H9 (cell line): ENCODE data around the gene KCNS3. TPM values are rescaled to one million over a fixed set of nuclear protein-coding genes. Genes with fewer than 3 reads are reported as not detected.

Experiments used
- DNase-seq: peaks from one replicate; pipeline ENCODE4 v3.0.0-alpha.2; 2017
- H2AFZ ChIP-seq: one replicate; pipeline ENCODE4 v1.6.1; 2013; ENCODE audit warnings: mild to moderate bottlenecking, low read length, control low read depth, moderate library complexity
- H2AK5ac ChIP-seq: 2 replicates; pipeline ENCODE4 v1.6.1; 2013; ENCODE audit warnings: low read length, control low read depth, mixed read lengths; ENCODE audit not compliant: insufficient read length
- H2BK120ac ChIP-seq: one replicate; pipeline ENCODE4 v1.6.1; 2013; ENCODE audit warnings: low read depth, mild to moderate bottlenecking, low read length, control low read depth, inconsistent platforms; ENCODE audit not compliant: poor library complexity, severe bottlenecking
- H2BK12ac ChIP-seq: 2 replicates; pipeline ENCODE4 v1.6.1; 2013; ENCODE audit warnings: low read length, control low read depth, mixed read lengths, low read depth; ENCODE audit not compliant: insufficient read length
- H2BK15ac ChIP-seq: 2 replicates; pipeline ENCODE4 v1.6.1; 2013; ENCODE audit warnings: low read depth, low read length, control low read depth
- H2BK20ac ChIP-seq: one replicate; pipeline ENCODE4 v1.6.1; 2013; ENCODE audit warnings: low read depth, mild to moderate bottlenecking, low read length, control low read depth, inconsistent platforms; ENCODE audit not compliant: poor library complexity, severe bottlenecking
- H2BK5ac ChIP-seq: 2 replicates; pipeline ENCODE4 v1.6.1; 2013; ENCODE audit warnings: low read length, control low read depth, mixed read lengths; ENCODE audit not compliant: insufficient read length
- H3K14ac ChIP-seq: 2 replicates; pipeline ENCODE4 v1.6.1; 2013; ENCODE audit warnings: low read length, control low read depth; ENCODE audit not compliant: insufficient read depth
- H3K18ac ChIP-seq: 2 replicates; pipeline ENCODE4 v1.6.1; 2013; ENCODE audit warnings: low read depth, mild to moderate bottlenecking, mixed read lengths, low read length, control low read depth; ENCODE audit not compliant: insufficient read length
- H3K23ac ChIP-seq: 2 replicates; pipeline ENCODE4 v1.6.1; 2013; ENCODE audit warnings: low read length, control low read depth, mixed read lengths, low read depth; ENCODE audit not compliant: insufficient read length
- H3K23me2 ChIP-seq: 2 replicates; pipeline ENCODE4 v1.6.1; 2013; ENCODE audit warnings: low read depth, mild to moderate bottlenecking, mixed read lengths, low read length, control low read depth; ENCODE audit not compliant: insufficient read length, poor library complexity, severe bottlenecking
- H3K27ac ChIP-seq: 2 replicates; pipeline ENCODE4 v1.5.1; 2013; ENCODE audit warnings: low read length, control low read depth, mixed read lengths, low read depth; ENCODE audit not compliant: insufficient read length
- H3K27me3 ChIP-seq: 2 replicates; pipeline ENCODE4 v1.6.1; 2013; ENCODE audit warnings: low read length, control low read depth, inconsistent platforms; ENCODE audit not compliant: insufficient read depth
- H3K4ac ChIP-seq: 2 replicates; pipeline ENCODE4 v1.6.1; 2013; ENCODE audit warnings: low read depth, mild to moderate bottlenecking, control low read depth, inconsistent platforms, low read length, moderate library complexity
- H3K4me1 ChIP-seq: 2 replicates; pipeline ENCODE4 v1.6.1; 2013; ENCODE audit warnings: low read length, control low read depth, inconsistent platforms; ENCODE audit not compliant: insufficient read depth
- H3K4me2 ChIP-seq: 2 replicates; pipeline ENCODE4 v1.6.1; 2013; ENCODE audit warnings: low read length, control low read depth, mixed read lengths; ENCODE audit not compliant: insufficient read length, insufficient read depth
- H3K56ac ChIP-seq: 2 replicates; pipeline ENCODE4 v1.6.1; 2013; ENCODE audit warnings: low read depth, mild to moderate bottlenecking, mixed read lengths, low read length, control low read depth; ENCODE audit not compliant: insufficient read length
- H3K79me1 ChIP-seq: 2 replicates; pipeline ENCODE4 v1.6.1; 2013; ENCODE audit warnings: low read depth, mild to moderate bottlenecking, moderate library complexity, low read length, control low read depth, inconsistent platforms; ENCODE audit not compliant: insufficient read depth, poor library complexity, severe bottlenecking
- H3K79me2 ChIP-seq: 2 replicates; pipeline ENCODE4 v1.6.1; 2013; ENCODE audit warnings: low read length, control low read depth, inconsistent platforms; ENCODE audit not compliant: insufficient read depth
- H3K9ac ChIP-seq: 2 replicates; pipeline ENCODE4 v1.6.1; 2013; ENCODE audit warnings: low read length, control low read depth, mixed read lengths; ENCODE audit not compliant: insufficient read length; ENCODE audit errors: extremely low read depth
- H3K9me3 ChIP-seq: one replicate; pipeline ENCODE4 v1.6.1; 2013; ENCODE audit warnings: low read depth, low read length, inconsistent platforms; ENCODE audit not compliant: control insufficient read depth
- H3T11ph ChIP-seq: one replicate; pipeline ENCODE4 v1.6.1; 2013; ENCODE audit warnings: mild to moderate bottlenecking, low read length, control low read depth, inconsistent platforms
- H4K20me1 ChIP-seq: one replicate; pipeline ENCODE4 v1.6.1; 2013; ENCODE audit not compliant: control insufficient read depth, insufficient read length, insufficient read depth
- H4K5ac ChIP-seq: 2 replicates; pipeline ENCODE4 v1.6.1; 2013; ENCODE audit warnings: low read depth, mild to moderate bottlenecking, mixed read lengths, low read length, control low read depth; ENCODE audit not compliant: insufficient read length
- H4K8ac ChIP-seq: replicated peaks from 2 replicates; pipeline ENCODE4 v1.6.1; 2013; ENCODE audit warnings: low read length, control low read depth, mixed read lengths, low read depth; ENCODE audit not compliant: insufficient read length
- H4K91ac ChIP-seq: 2 replicates; pipeline ENCODE4 v1.6.1; 2013; ENCODE audit warnings: low read depth, mild to moderate bottlenecking, moderate library complexity, mixed read lengths, low read length, control low read depth; ENCODE audit not compliant: insufficient read length
- H3K27ac Mint-ChIP-seq, 3 experiments: 2 replicates in 2 of 3; 3 replicates in 1 of 3; pipeline ENCODE4 v1.8.0; 2020 to 2021; ENCODE audit warnings: mixed read lengths in 3 of 3, mild to moderate bottlenecking in 1 of 3, moderate library complexity in 1 of 3
- H3K27me3 Mint-ChIP-seq: 2 replicates; pipeline ENCODE4 v1.8.0; 2021; ENCODE audit warnings: low read depth, mild to moderate bottlenecking, moderate library complexity, mixed read lengths
- H3K36me3 Mint-ChIP-seq, 3 experiments: 2 replicates in 2 of 3; 3 replicates in 1 of 3; pipeline ENCODE4 v1.8.0; 2020 to 2021; ENCODE audit warnings: low read depth in 3 of 3, mixed read lengths in 3 of 3; ENCODE audit not compliant: insufficient read depth in 1 of 3
- H3K4me1 Mint-ChIP-seq, 2 experiments: 2 replicates each; pipeline ENCODE4 v1.8.0; 2020; ENCODE audit warnings: mixed read lengths in 2 of 2
- H3K4me3 Mint-ChIP-seq, 2 experiments: 2 replicates in 1 of 2; 3 replicates in 1 of 2; pipeline ENCODE4 v1.8.0; 2020 to 2021; ENCODE audit warnings: mild to moderate bottlenecking in 2 of 2, mixed read lengths in 2 of 2, moderate library complexity in 1 of 2
- H3K9me3 Mint-ChIP-seq, 2 experiments: 2 replicates in 1 of 2; 3 replicates in 1 of 2; pipeline ENCODE4 v1.8.0; 2020; ENCODE audit warnings: mild to moderate bottlenecking in 2 of 2, mixed read lengths in 2 of 2, moderate library complexity in 1 of 2
- WGBS: extraction: QIAGEN DNeasy Blood & Tissue Kit; methylation state at CpG from one replicate; pipeline ENCODE4 v1.1.7; 2013; ENCODE audit warnings: missing lambda C conversion rate, low lambda C conversion rate, mixed read lengths; ENCODE audit not compliant: insufficient read length; ENCODE audit errors: extremely low coverage; 5-methylcytosine and 5-hydroxymethylcytosine counted together
- total RNA-seq: library from RNA; stranded (reverse); gene quantifications from 2 replicates; pipeline ENCODE4 v1.2.1, GENCODE V29; 2021
- TF ChIP-seq, protein P1 (sequence below): fragments of 200-600 bp; sonication (generic); conservative IDR thresholded peaks from 3 replicates; pipeline ENCODE4 v1.8.0; 2021; ENCODE audit warnings: antibody characterized with exemption, mild to moderate bottlenecking

The KCNS3 gene
- total RNA-seq, 1 experiment from 2014 or later = 8.0 TPM

DNA sequence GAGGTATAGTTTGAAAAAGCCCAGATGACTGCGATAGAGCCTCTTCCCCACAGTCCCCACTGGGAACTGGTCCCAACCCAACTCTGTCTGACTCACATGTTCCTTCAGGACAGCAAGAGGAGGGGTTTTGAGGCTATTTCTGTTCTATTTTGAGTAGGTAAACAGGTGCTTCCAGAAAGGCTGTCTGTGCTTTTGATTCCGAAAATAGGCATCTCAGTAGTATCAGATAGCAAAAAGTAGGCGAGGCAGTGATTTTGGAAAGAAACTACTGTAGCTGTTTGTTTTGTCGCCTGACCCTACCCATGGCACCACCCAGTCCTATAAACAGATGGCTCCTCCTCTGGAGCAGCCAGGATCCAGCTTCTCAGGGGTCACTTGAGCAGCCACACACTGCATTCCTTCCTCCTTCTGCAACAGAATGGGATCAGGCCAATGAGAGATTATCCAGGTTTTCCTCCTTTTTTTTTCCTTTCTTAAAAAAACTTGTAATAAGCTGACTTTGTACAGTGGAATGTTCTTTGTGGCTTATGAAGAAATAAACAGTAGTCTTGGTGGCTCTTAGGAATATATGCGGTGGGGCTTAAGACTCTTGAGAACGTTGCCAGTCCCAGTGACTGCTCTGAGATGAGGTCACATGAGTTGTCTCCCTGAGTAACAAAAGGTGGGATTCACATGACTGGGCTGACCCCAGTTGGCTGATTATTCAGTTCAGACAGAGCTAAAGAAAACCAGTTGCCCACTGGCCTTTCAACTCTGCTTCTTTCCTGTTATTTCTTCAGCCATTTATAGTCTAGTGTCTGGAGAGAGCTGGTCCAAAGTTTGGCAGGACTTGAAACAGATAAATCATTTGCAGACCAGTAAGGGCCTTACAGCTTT is 98.6 kb downstream of the KCNS3 start:
- Histone ChIP-seq H2AK5ac (no peak overlapping the region), H3K9ac (no peak overlapping the region), H4K20me1 (no peaks in the 10 kb centered on the region), H2BK15ac (no peak overlapping the region), H3K27ac (no peak overlapping the region), H3K23ac (no peak overlapping the region), H3T11ph (no peak overlapping the region), H3K18ac (no peak overlapping the region), H3K56ac (no peak overlapping the region), H3K4me1 (no peaks in the 10 kb centered on the region), H4K91ac (no peak overlapping the region), H2BK120ac (no peak overlapping the region), H3K79me2 (no peaks in the 10 kb centered on the region), H2AFZ (no peak overlapping the region), H3K9me3 (no peaks in the 10 kb centered on the region), H2BK20ac (no peak overlapping the region), H3K27me3 (no peaks in the 10 kb centered on the region), H2BK12ac (no peak overlapping the region), H2BK5ac (no peak overlapping the region), H4K8ac (no peak overlapping the region), H3K4ac (no peak overlapping the region), H4K5ac (no peak overlapping the region), H3K14ac (no peak overlapping the region), H3K4me2 (no peak overlapping the region), H3K23me2 (no peaks in the 10 kb centered on the region), H3K79me1 (no peaks in the 10 kb centered on the region)
- TF ChIP-seq, protein P1, sequence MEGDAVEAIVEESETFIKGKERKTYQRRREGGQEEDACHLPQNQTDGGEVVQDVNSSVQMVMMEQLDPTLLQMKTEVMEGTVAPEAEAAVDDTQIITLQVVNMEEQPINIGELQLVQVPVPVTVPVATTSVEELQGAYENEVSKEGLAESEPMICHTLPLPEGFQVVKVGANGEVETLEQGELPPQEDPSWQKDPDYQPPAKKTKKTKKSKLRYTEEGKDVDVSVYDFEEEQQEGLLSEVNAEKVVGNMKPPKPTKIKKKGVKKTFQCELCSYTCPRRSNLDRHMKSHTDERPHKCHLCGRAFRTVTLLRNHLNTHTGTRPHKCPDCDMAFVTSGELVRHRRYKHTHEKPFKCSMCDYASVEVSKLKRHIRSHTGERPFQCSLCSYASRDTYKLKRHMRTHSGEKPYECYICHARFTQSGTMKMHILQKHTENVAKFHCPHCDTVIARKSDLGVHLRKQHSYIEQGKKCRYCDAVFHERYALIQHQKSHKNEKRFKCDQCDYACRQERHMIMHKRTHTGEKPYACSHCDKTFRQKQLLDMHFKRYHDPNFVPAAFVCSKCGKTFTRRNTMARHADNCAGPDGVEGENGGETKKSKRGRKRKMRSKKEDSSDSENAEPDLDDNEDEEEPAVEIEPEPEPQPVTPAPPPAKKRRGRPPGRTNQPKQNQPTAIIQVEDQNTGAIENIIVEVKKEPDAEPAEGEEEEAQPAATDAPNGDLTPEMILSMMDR = no peak
- no peak overlapping the region for H3K4me3 Mint-ChIP-seq
- H3K4me1 Mint-ChIP-seq = peaks cover 2 to 9% of the 10 kb centered on the region in 2 experiments; a peak in 3 of 4 replicates
- H3K36me3 Mint-ChIP-seq = no peaks in the 10 kb centered on the region; a peak in 2 of 7 replicates
- DNase-seq = no peak
- H3K27ac Mint-ChIP-seq = peak overlapping the region in 1 of 3 experiments; percentile 83; a peak in 1 of 7 replicates
- H3K9me3 Mint-ChIP-seq = no peaks in the 10 kb centered on the region; a peak in 1 of 5 replicates
- no CpG with 5 or more reads among the region's 6 CpGs for WGBS
- no peaks in the 10 kb centered on the region; the same call in 1 of the 2 replicates for H3K27me3 Mint-ChIP-seq
